Lower leg skin (tissue), 3 donors: Measurements from ENCODE around the gene FBXL16.

Experiments
- CTCF ChIP-seq, 3 donors: fragments of 450-650 bp; IDR thresholded peaks; one replicate each; pipeline ENCODE4 v1.5.1; 2016; ENCODE audit warnings: antibody characterized with exemption in 3 of 3, mild to moderate bottlenecking in 3 of 3, moderate library complexity in 2 of 3
- POLR2A ChIP-seq, 2 donors: fragments of 450-650 bp; IDR thresholded peaks; one replicate each; pipeline ENCODE4 v1.6.1; 2016 to 2017; ENCODE audit warnings: antibody characterized with exemption in 2 of 2, mild to moderate bottlenecking in 1 of 2, moderate library complexity in 1 of 2

- TF ChIP-seq CTCF (IDR thresholded peaks at IDR 0.05), result no peak
- no peak for TF ChIP-seq POLR2A (IDR thresholded peaks at IDR 0.05)
These were observed 26.7 kb upstream of the FBXL16 start for GRCh38 chr16:732332-732731.
